BLaER1 treated with 17β-estradiol and CSF1 and Interleukin-3, amounts not matched to agents 10 nM and 100 nM (cell line): Measurements from ENCODE around the gene MC1R.

ENCODE experiments used
- H3K27ac ChIP-seq, 11 experiments: shearing (Covaris generic); formaldehyde crosslinking; 2 replicates each; pipeline ENCODE4 v1.8.1; 2022
- H3K27me3 ChIP-seq, 11 experiments: shearing (Covaris generic); formaldehyde crosslinking; 2 replicates each; pipeline ENCODE4 v1.8.1; 2022
- H3K36me3 ChIP-seq, 11 experiments: shearing (Covaris generic); formaldehyde crosslinking; 2 replicates each; pipeline ENCODE4 v1.8.1; 2022
- H3K4me1 ChIP-seq, 10 experiments: shearing (Covaris generic); formaldehyde crosslinking; 2 replicates each; pipeline ENCODE4 v1.8.1; 2022
- H3K4me2 ChIP-seq, 11 experiments: shearing (Covaris generic); formaldehyde crosslinking; 2 replicates each; pipeline ENCODE4 v1.8.1; 2022
- H3K4me3 ChIP-seq, 10 experiments: shearing (Covaris generic); formaldehyde crosslinking; 2 replicates each; pipeline ENCODE4 v1.8.1; 2022
- H3K9ac ChIP-seq, 11 experiments: shearing (Covaris generic); formaldehyde crosslinking; 2 replicates each; pipeline ENCODE4 v1.8.1; 2022
- H3K9me3 ChIP-seq, 11 experiments: shearing (Covaris generic); formaldehyde crosslinking; replicated peaks in 1 of 11; 2 replicates each; pipeline ENCODE4 v1.8.1; 2022
- H4K20me1 ChIP-seq, 11 experiments: shearing (Covaris generic); formaldehyde crosslinking; 2 replicates each; pipeline ENCODE4 v1.8.1; 2022
- Cebpa-rat ChIP-seq, 11 experiments: shearing (Covaris generic); IDR thresholded peaks; 2 replicates each; pipeline ENCODE4 v1.8.1; 2022

Gene MC1R

GRCh38 chr16:89953671-89954406 is 35.2 kb downstream of the MC1R start:
- Histone ChIP-seq H3K4me2 (peak overlapping the region; percentile 57 to 82 (median 69)), H3K9me3 (no peaks in the 10 kb centered on the region), H4K20me1 (peaks cover 30 to 86% (median 58%) of the 10 kb centered on the region in 11 experiments; a peak in 19 of 22 replicates), H3K36me3 (peaks cover 16 to 41% (median 27%) of the 10 kb centered on the region in 11 experiments), H3K4me3 (no peak overlapping the region), H3K27me3 (peaks cover 0 to 7% (median 0%) of the 10 kb centered on the region in 11 experiments; a peak in 5 of 22 replicates), H3K9ac (peak overlapping the region in 7 of 11 experiments; percentile 16 to 59 (median 32); a peak in 6 of 22 replicates), H3K4me1 (peaks cover 42 to 74% (median 64%) of the 10 kb centered on the region in 10 experiments), H3K27ac (no peak overlapping the region)
- TF ChIP-seq Cebpa-rat (IDR thresholded peaks at IDR 0.05), result no peak

GRCh38 chr16:89954462-89954861 is 35.8 kb downstream of the MC1R start:
- Histone ChIP-seq H3K27me3 (peaks cover 0 to 3% (median 0%) of the 10 kb centered on the region in 11 experiments; a peak in 3 of 22 replicates), H3K4me1 (peaks cover 38 to 72% (median 60%) of the 10 kb centered on the region in 10 experiments), H3K9ac (no peak overlapping the region), H4K20me1 (peaks cover 30 to 82% (median 55%) of the 10 kb centered on the region in 11 experiments; a peak in 19 of 22 replicates), H3K4me2 (peak overlapping the region; percentile 57 to 82 (median 69); a peak in 19 of 22 replicates), H3K9me3 (no peaks in the 10 kb centered on the region), H3K4me3 (no peak overlapping the region), H3K36me3 (peaks cover 21 to 47% (median 32%) of the 10 kb centered on the region in 11 experiments), H3K27ac (no peak overlapping the region)
- no peak for TF ChIP-seq Cebpa-rat (IDR thresholded peaks at IDR 0.05)

- TF ChIP-seq Cebpa-rat (IDR thresholded peaks at IDR 0.05), result no peak
- Histone ChIP-seq H4K20me1 (peaks cover 30 to 75% (median 48%) of the 10 kb centered on the region in 11 experiments; a peak in 19 of 22 replicates), H3K9ac (no peak overlapping the region), H3K27me3 (no peaks in the 10 kb centered on the region), H3K4me3 (no peak overlapping the region), H3K4me2 (peak overlapping the region in 3 of 11 experiments; percentile 69 to 92 (median 79); a peak in 4 of 22 replicates), H3K9me3 (no peaks in the 10 kb centered on the region), H3K27ac (no peak overlapping the region), H3K36me3 (peaks cover 24 to 54% (median 39%) of the 10 kb centered on the region in 11 experiments), H3K4me1 (peaks cover 31 to 65% (median 53%) of the 10 kb centered on the region in 10 experiments)
Measured at GRCh38 chr16:89955001-89955685, 36.5 kb downstream of the MC1R start.

GRCh38 chr16:89956505-89957215 is 38.0 kb downstream of the MC1R start:
- H3K4me2 ChIP-seq, result peak overlapping the region in 10 of 11 experiments; percentile 6 to 95 (median 76); a peak in 18 of 22 replicates
- TF ChIP-seq Cebpa-rat (IDR thresholded peaks at IDR 0.05), result no peak; a peak in 1 of 22 replicates
- H3K9me3 ChIP-seq, result no peaks in the 10 kb centered on the region
- H3K27ac ChIP-seq, result peak overlapping the region in 10 of 11 experiments; percentile 23 to 81 (median 63); a peak in 16 of 22 replicates
- H3K36me3 ChIP-seq, result peaks cover 30 to 67% (median 54%) of the 10 kb centered on the region in 11 experiments
- H3K4me1 ChIP-seq, result peaks cover 30 to 65% (median 52%) of the 10 kb centered on the region in 10 experiments
- H3K9ac ChIP-seq, result peak overlapping the region in 9 of 11 experiments; percentile 18 to 64 (median 56); a peak in 13 of 22 replicates
- peaks cover 26 to 63% (median 36%) of the 10 kb centered on the region in 11 experiments; a peak in 19 of 22 replicates for H4K20me1 ChIP-seq
- no peaks in the 10 kb centered on the region for H3K27me3 ChIP-seq
- H3K4me3 ChIP-seq, result peak overlapping the region in 3 of 10 experiments; percentile 2 to 51 (median 7); a peak in 3 of 20 replicates

GRCh38 chr16:89957216-89957785 is 38.6 kb downstream of the MC1R start:
- no peak for TF ChIP-seq Cebpa-rat (IDR thresholded peaks at IDR 0.05)
- peaks cover 20 to 56% (median 31%) of the 10 kb centered on the region in 11 experiments; a peak in 19 of 22 replicates for H4K20me1 ChIP-seq
- peak overlapping the region in 9 of 11 experiments; percentile 18 to 64 (median 56); a peak in 15 of 22 replicates for H3K9ac ChIP-seq
- H3K36me3 ChIP-seq, result peaks cover 30 to 71% (median 54%) of the 10 kb centered on the region in 11 experiments
- peak overlapping the region in 9 of 11 experiments; percentile 6 to 95 (median 77); a peak in 18 of 22 replicates for H3K4me2 ChIP-seq
- no peaks in the 10 kb centered on the region for H3K9me3 ChIP-seq
- no peaks in the 10 kb centered on the region for H3K27me3 ChIP-seq
- peaks cover 30 to 65% (median 52%) of the 10 kb centered on the region in 10 experiments for H3K4me1 ChIP-seq
- peak overlapping the region in 3 of 10 experiments; percentile 2 to 33 (median 7); a peak in 2 of 20 replicates for H3K4me3 ChIP-seq
- H3K27ac ChIP-seq, result peak overlapping the region in 10 of 11 experiments; percentile 23 to 81 (median 63); a peak in 16 of 22 replicates

- H3K36me3 ChIP-seq, result peaks cover 30 to 73% (median 57%) of the 10 kb centered on the region in 11 experiments
- H3K4me1 ChIP-seq, result peaks cover 26 to 59% (median 50%) of the 10 kb centered on the region in 10 experiments
- H3K4me2 ChIP-seq, result peak overlapping the region in 5 of 11 experiments; percentile 77 to 95 (median 92); a peak in 11 of 22 replicates
- no peak overlapping the region for H3K4me3 ChIP-seq
- H4K20me1 ChIP-seq, result peaks cover 12 to 49% (median 24%) of the 10 kb centered on the region in 11 experiments; a peak in 19 of 22 replicates
- H3K9me3 ChIP-seq, result no peaks in the 10 kb centered on the region
- peak overlapping the region in 2 of 11 experiments; percentile 58 to 64; a peak in 1 of 22 replicates for H3K9ac ChIP-seq
- TF ChIP-seq Cebpa-rat (IDR thresholded peaks at IDR 0.05), result no peak
- peak overlapping the region in 6 of 11 experiments; percentile 1 to 81 (median 69); a peak in 8 of 22 replicates for H3K27ac ChIP-seq
- no peaks in the 10 kb centered on the region for H3K27me3 ChIP-seq
Measured at GRCh38 chr16:89958068-89958467, 39.4 kb downstream of the MC1R start.

GRCh38 chr16:89958596-89958995 is 39.9 kb downstream of the MC1R start:
- Histone ChIP-seq H3K36me3 (peaks cover 30 to 77% (median 62%) of the 10 kb centered on the region in 11 experiments), H3K9me3 (no peaks in the 10 kb centered on the region), H3K4me1 (peaks cover 21 to 54% (median 45%) of the 10 kb centered on the region in 10 experiments), H4K20me1 (peaks cover 7 to 43% (median 19%) of the 10 kb centered on the region in 11 experiments; a peak in 19 of 22 replicates), H3K27ac (peak overlapping the region in 2 of 11 experiments; percentile 16 to 28; a peak in 1 of 22 replicates), H3K9ac (no peak overlapping the region), H3K27me3 (no peaks in the 10 kb centered on the region), H3K4me3 (no peak overlapping the region), H3K4me2 (peak overlapping the region in 3 of 11 experiments; percentile 77 to 95 (median 92); a peak in 3 of 22 replicates)
- TF ChIP-seq Cebpa-rat (IDR thresholded peaks at IDR 0.05), result no peak
